Urinary bladder (tissue), 4 donors: ENCODE data around the gene IP6K2. TPM values are rescaled to one million over a fixed set of nuclear protein-coding genes. Genes with fewer than 3 reads are reported as not detected.

ENCODE experiments used
- DNase-seq: peaks from one replicate; pipeline ENCODE4 v3.0.0-alpha.2; 2015; ENCODE audit errors: extremely low spot score
- H3K27ac ChIP-seq: one replicate; pipeline ENCODE4 v1.5.1; 2013; ENCODE audit warnings: low read depth, mild to moderate bottlenecking, moderate library complexity
- H3K36me3 ChIP-seq: one replicate; pipeline ENCODE4 v1.6.1; 2013; ENCODE audit warnings: mild to moderate bottlenecking, moderate library complexity; ENCODE audit not compliant: insufficient read depth
- H3K4me1 ChIP-seq: one replicate; pipeline ENCODE4 v1.6.1; 2013; ENCODE audit warnings: mild to moderate bottlenecking, moderate library complexity; ENCODE audit not compliant: insufficient read depth
- H3K4me3 ChIP-seq: one replicate; pipeline ENCODE4 v1.5.1; 2013; ENCODE audit warnings: low read depth, low read length
- WGBS: extraction: QIAGEN DNeasy Blood & Tissue Kit; methylation state at CpG from one replicate; pipeline ENCODE4 v1.1.7; 2013; 5-methylcytosine and 5-hydroxymethylcytosine counted together
- polyA plus RNA-seq: library from polyadenylated mRNA; stranded (reverse); fragments of 200-250 nt; gene quantifications from one replicate; pipeline ENCODE4 v1.2.3, GENCODE V29; 2013
- total RNA-seq: library from RNA; depleted of rRNA; stranded (reverse); fragments of >200 nt; gene quantifications from one replicate; pipeline ENCODE4 v1.2.3, GENCODE V29; 2014
- donor health status: healthy with polysubstance abuse.
- donor health status: healthy.

The IP6K2 gene
- total and polyA plus RNA-seq, 2 donors = 75.7 to 83.2 TPM

DNA sequence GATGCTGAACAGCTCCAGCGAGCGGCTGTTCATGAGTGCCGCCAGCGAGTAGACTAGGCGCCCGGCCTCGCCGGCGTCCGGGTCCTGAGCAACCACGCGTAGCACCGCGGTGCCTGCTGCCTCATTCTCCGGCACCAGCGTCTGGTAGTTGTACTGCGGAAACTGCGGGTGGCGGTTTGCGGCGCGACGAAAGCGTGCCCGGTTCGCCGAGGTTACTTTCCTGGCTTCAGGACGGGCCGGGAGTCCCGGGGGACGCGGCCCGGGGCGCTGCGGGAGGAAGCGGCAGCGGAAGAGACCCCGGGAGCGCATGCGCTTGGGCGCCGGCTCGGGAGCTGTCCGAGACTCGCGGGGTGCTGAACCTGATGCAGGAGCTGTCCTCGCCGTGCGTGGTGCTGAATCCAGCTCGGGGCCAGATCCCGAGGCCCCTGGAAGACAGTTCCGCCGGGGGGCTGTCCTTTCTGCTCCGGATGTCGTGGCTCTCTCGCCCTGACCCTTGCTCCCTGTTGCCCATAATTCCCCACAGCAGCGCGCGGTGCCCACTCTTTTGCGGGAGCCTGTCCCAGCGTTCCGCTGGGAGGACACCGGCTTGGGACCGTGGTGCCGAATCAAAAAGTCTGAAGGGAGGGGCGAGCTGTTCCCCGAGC is 55.4 kb downstream of the IP6K2 start:
- DNase-seq = no peak
- Histone ChIP-seq H3K36me3 (no peaks in the 10 kb centered on the region), H3K4me3 (no peak overlapping the region), H3K4me1 (peaks cover 5% of the 10 kb centered on the region), H3K27ac (no peak overlapping the region)
- WGBS = 2% methylated on average over 67 of the region's 67 CpGs

DNA sequence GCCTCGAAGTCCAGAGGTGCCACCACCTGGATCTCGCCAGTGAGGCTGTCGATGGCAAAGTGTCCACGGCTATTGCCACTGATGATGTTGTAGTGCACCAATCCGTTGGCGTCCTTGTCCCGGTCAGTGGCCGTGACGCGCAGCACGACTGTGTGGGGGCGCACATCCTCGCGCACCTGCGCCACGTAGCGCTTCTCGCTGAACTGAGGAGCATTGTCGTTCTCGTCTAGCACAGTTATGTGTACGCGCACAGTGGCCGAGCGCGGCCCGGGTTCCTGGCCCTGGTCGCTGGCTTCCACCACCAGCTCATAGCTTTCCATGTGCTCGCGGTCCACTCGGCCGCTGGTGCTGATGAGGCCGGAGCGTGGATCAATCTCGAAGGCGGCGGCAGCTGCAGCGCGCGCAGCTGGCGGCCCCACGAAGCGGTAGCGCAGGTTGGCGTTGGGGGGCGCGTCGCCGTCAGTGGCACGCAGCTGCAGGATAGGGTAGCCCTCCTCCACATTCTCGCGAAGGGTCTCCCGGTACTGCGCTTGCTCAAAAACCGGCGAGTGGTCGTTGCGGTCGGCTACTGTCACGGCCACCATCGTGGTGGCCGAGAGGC is 56.1 kb downstream of the IP6K2 start:
- no peak overlapping the region for H3K27ac ChIP-seq
- H3K36me3 ChIP-seq = no peaks in the 10 kb centered on the region
- 58% methylated on average over 61 of the region's 61 CpGs for WGBS
- no peak for DNase-seq
- H3K4me1 ChIP-seq = peaks cover 5% of the 10 kb centered on the region
- no peak overlapping the region for H3K4me3 ChIP-seq

DNA sequence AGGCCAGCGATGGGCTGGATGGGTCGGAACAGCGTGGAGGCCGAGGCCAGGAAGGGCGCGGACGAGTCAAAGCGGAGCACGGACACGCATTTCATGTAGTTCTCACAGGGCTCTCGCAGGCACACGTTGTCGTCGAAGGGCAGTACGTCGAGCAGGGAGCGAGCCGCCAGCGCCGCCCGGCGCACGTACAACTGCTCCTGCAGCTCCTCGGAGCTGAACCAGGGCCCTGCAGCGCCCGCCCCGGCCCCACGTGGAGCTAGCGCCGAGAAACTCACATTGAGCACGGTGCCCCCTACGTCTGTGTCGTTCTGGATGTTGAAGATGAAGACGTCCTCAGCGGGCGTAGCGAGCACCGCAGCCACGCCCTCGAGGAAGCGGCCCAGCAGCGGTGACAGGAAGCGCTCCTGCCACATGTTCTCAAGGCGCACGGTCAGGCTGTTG is 60.2 kb downstream of the IP6K2 start:
- WGBS = 55% methylated on average over 45 of the region's 45 CpGs
- Histone ChIP-seq H3K4me3 (peak overlapping the region; percentile 52), H3K27ac (no peak overlapping the region), H3K36me3 (no peaks in the 10 kb centered on the region), H3K4me1 (peaks cover 4% of the 10 kb centered on the region)
- DNase-seq = no peak

DNA sequence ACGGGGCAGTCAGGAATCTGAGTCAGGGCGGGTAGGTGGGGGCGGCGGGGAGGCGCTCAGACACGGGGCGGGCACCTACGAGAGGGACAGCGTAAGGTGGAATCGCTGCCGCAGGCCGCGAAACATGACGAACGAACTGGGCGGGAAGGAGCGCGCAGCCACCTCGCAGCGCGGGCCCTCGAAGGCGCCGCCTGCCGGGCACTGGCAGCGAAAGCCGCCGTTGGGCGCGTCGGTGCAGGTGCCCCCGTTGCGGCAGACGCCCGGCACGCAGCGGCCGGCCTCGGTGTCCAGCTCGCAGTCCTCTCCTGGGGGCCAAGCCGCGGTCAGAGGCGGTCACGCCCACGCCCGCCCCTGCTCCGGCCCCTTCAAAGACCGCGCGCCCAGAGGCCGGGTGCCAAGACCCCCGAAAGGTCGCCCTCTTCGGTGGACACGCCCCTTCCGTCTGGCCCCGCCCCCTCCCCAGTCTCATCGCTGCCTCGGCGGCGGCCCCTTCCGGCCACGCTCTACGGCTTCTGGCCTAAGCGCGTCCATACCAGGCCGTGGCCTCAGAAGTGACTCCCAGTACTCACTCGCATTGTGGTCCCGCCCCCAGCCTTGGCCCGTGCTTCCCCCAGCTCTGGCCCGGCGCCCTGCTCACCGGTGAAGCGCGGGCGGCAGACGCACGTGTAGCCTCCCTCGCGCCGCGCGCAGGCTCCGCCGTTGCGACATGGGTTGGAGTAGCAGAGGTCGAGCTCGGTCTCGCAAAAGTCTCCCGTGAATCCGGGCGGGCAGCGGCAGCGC is 60.8 kb downstream of the IP6K2 start:
- no peak overlapping the region for H3K27ac ChIP-seq
- H3K4me1 ChIP-seq = peaks cover under 1% of the 10 kb centered on the region
- 2% methylated on average over 94 of the region's 94 CpGs for WGBS
- H3K4me3 ChIP-seq = peak overlapping the region; percentile 52
- no peaks in the 10 kb centered on the region for H3K36me3 ChIP-seq
- no peak for DNase-seq

DNA sequence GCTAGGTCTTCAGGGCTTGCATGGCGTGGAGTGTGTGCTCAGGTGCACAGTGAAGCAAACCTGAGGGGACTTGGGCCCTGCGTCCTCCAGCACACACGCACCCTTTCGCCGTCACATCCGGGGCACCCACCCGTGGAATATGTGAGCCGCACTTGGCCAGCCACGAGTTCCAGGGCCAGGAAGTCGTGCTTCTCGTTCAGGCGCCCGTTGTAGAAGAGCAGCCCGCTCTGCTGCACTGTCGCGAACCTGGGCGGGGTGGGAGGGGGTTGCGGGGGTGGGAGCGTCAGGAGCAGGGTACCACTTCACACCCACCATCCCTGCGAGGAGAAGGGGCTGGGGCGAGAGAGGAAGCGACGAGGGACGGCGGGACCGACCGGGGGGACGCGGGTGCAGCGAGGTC is 61.4 kb downstream of the IP6K2 start:
- no peak for DNase-seq
- peak overlapping the region; percentile 52 for H3K4me3 ChIP-seq
- H3K27ac ChIP-seq = no peak overlapping the region
- WGBS = 13% methylated on average over 30 of the region's 30 CpGs
- H3K36me3 ChIP-seq = no peaks in the 10 kb centered on the region
- no peaks in the 10 kb centered on the region for H3K4me1 ChIP-seq

GRCh38 chr3:48655063-48655462 is 62.0 kb downstream of the IP6K2 start:
- Histone ChIP-seq H3K4me3 (no peak overlapping the region), H3K36me3 (no peaks in the 10 kb centered on the region), H3K4me1 (no peaks in the 10 kb centered on the region), H3K27ac (no peak overlapping the region)
- DNase-seq = no peak
- WGBS = 92% methylated on average over 12 of the region's 12 CpGs

GRCh38 chr3:48652923-48653715 is 63.9 kb downstream of the IP6K2 start:
- Histone ChIP-seq H3K27ac (no peak overlapping the region), H3K4me3 (no peak overlapping the region), H3K36me3 (no peaks in the 10 kb centered on the region), H3K4me1 (no peaks in the 10 kb centered on the region)
- DNase-seq = no peak
- WGBS = 95% methylated on average over 15 of the region's 15 CpGs

GRCh38 chr3:48651771-48652170 is 65.2 kb downstream of the IP6K2 start:
- Histone ChIP-seq H3K4me3 (no peak overlapping the region), H3K36me3 (no peaks in the 10 kb centered on the region), H3K4me1 (no peaks in the 10 kb centered on the region), H3K27ac (no peak overlapping the region)
- 81% methylated on average over 11 of the region's 11 CpGs for WGBS
- DNase-seq = no peak

DNA sequence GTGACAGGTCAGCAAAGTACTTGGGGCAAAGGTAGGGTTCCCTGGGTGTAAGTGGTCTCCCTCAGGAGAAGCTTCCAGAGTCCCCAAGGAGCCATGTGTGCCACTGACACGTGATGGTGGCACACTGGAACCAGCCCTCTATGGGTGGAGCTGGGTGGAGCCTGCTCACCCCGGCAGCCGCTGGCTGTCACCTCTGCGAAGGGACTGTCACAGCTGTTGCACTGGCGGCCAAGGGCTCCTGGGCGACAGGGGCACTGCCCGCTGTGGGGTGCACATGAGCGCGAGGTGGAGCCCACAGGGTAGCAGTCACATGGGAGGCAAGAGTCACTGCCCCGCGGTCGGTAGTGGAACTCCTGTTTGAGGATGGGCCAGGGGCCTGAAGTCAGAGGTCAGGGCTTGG is 66.3 kb downstream of the IP6K2 start:
- no peak for DNase-seq
- H3K4me3 ChIP-seq = no peak overlapping the region
- 87% methylated on average over 12 of the region's 12 CpGs for WGBS

DNA sequence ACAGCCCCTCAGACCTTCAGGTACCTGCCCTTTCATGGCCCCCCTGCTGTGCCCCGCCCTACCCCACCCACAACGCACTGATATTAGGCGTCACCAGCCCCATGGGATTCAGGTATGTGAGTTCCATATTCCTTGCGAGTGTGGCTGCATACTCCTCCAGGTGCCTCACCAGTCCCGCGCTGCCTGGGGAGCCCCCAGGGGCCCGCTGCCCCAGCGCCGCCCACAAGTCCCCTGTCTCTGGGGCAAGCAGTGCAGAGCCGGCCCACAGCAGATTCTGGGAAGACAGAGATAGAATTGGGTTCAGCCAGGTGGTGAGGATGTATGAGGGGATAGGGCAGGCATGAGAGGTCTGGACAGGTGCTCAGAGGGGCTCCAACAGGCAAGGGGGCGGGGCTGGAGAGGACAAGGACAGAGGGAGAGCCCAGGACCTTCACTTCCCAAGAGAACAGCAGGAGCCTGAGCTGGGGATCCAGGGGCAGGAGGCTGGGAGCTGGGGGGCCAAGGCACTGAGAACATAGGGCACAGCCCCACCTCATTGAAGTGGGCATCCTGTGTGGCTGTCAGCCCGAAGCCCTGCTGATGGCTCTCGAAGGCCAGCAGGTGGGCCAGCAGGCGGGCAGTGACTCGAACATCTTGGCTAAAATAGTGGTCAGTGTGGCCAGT is 68.7 kb downstream of the IP6K2 start:
- Histone ChIP-seq H3K4me1 (no peaks in the 10 kb centered on the region), H3K36me3 (no peaks in the 10 kb centered on the region), H3K27ac (no peak overlapping the region), H3K4me3 (no peak overlapping the region)
- DNase-seq = no peak
- WGBS = 88% methylated on average over 15 of the region's 15 CpGs

More for the DNA sequence above, 66.3 kb downstream of the IP6K2 start:
- Histone ChIP-seq H3K27ac (no peak overlapping the region), H3K36me3 (no peaks in the 10 kb centered on the region), H3K4me1 (no peaks in the 10 kb centered on the region)

DNA sequence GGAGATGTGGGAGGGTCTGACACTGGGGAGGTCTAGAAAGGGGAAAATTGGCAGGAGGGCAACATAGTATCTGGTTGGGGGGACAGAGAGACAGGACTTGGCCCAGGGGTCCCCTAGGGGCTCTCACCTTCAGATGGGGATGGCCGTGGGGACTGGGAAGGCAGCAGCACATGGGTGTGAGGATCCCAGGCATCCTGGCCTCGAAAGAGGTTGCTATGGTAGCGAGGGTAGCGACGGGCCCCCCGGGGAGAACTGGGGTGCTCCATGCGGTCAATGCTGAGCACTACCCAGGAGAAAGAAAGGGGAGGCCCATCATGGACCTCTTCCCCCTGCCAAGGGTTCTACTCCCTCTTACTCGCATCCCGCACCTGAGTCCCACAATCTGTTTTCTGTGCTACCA is 69.3 kb downstream of the IP6K2 start:
- H3K36me3 ChIP-seq = no peaks in the 10 kb centered on the region
- no peak for DNase-seq
- no peak overlapping the region for H3K4me3 ChIP-seq
- no peak overlapping the region for H3K27ac ChIP-seq
- no peaks in the 10 kb centered on the region for H3K4me1 ChIP-seq
- WGBS = 88% methylated on average over 9 of the region's 9 CpGs

DNA sequence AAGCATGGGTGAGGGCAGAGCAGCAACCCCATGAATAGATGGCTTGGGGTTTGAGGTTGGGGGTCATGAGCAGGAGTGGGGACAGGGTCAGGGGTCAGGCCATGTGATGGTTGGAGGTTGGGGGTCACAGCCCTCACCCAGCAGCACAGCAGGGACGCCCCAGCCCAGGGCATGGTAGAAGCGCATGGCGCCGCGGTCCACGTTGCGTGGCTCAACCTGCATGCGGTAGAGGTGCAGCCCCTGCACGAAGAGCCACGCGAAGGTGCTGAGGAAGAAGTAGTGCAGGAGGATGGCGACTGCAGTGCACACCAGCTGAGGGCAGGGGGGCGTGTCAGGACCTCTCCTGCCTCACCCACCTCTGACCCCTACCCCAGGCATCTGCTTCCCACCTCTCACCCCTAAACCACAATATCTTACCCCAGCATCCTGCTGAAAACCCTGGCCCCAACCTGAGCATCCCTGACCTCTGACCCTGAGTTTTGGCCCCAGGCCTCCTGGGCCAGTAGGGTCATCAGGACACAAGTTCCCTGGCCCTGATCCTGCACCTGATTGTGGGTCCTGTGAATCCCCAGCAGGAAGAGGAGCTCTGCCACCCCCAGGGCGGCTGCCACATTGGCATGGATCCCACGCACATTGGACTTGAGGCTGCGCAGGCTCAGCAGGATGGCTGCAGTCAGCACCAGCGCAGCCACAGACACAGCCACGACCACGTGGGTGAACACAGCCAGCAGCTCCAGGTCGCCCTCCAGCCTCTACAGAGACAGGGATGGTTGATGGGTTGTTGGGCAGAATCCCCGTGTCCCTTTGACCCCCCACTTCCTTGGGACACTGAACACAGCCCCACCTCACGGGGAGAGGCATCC is 71.9 kb downstream of the IP6K2 start:
- Histone ChIP-seq H3K4me1 (no peaks in the 10 kb centered on the region), H3K27ac (no peak overlapping the region), H3K36me3 (no peaks in the 10 kb centered on the region), H3K4me3 (no peak overlapping the region)
- DNase-seq = no peak
- 89% methylated on average over 22 of the region's 22 CpGs for WGBS
